ENCODE data around the gene TFEB. TPM values are rescaled to one million over a fixed set of nuclear protein-coding genes. Genes with fewer than 3 reads are reported as not detected.

TFEB gene
- total and polyA plus RNA-seq, 2 experiments from 2014 or later: 34.0 to 41.0 TPM

DNA sequence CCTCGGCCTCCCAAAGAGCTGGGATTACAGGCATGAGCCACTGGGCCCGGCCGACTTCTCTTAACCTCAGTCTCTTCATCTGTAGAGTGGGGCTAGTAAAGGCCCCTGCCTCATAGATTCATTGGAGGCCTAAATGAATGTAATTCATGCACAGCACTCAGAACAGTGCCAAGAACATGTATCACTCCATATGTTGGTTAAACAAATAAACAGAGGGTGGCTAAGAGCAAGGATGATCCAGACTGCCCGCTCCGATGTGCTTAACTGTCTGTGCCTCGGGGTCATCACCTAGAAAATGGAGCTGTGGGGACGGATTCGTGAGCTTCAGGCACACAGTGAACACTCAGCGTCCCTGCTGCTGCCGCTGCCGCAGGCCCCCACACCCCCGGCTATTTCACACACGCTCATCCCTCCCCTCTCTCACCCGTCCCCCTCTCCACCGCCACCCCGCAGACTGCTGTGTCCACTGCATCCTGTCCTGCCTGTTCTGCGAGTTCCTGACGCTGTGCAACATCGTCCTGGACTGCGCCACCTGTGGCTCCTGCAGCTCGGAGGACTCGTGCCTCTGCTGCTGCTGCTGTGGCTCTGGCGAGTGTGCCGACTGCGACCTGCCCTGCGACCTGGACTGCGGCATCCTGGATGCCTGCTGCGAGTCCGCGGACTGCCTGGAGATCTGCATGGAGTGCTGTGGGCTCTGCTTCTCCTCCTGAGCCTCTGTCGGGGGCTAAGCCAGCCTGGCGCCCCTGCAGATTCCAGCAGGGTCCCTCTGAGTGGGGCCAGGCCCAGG, 82.3 kb downstream of the TFEB start:
- DNase-seq (ENCODE audit: low read depth in 1 of 2, low spot score in 1 of 2): no peak
- no peak overlapping the region for H3K4me3 ChIP-seq
- TF ChIP-seq CTCF (IDR thresholded peaks at IDR 0.05; ENCODE audit: low read depth, low read length): no peak
- H3K9me3 ChIP-seq (ENCODE audit: low read depth): no peaks in the 10 kb centered on the region
- H3K27ac ChIP-seq: no peak overlapping the region
- H3K36me3 ChIP-seq: peaks cover 11% of the 10 kb centered on the region
- no peaks in the 10 kb centered on the region for H3K27me3 ChIP-seq
- H3K4me1 ChIP-seq (ENCODE audit: low read depth): peaks cover 6% of the 10 kb centered on the region

DNA sequence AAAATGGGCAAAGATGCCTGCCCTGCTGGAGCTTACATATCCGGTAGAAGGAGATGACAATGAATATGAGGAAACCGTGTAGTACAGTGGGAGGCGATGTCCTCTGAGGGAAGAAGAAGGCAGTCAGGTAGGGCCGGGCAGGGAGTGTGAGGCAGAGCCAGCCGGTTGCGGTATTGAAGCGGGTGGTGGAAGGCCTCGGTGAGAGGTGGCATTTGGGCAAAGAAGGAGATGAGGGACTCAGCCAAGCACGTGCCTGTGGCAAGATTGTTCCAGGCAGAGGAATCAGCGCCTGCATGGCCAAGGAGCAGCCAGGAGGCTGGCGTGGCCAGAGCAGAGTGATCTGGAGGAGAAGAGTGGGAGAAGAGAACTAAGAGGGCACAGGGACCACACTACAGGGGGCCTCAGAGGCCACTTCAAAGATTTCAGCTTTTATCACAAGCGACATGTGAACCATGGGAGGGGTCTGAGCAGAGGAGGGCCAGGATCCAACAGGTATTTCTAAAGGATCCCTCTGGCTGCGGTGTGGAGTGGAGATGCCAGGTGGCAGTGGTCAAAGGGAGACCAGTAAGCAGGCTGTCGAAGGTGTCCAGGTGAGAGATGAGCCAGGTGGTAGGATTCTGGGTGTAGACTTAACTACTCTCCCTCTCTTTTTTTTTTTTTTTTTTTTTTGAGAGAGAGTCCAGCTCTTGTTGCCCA, 83.3 kb downstream of the TFEB start:
- no peak overlapping the region for H3K4me3 ChIP-seq
- no peak for DNase-seq (ENCODE audit: low read depth in 1 of 2, low spot score in 1 of 2)
- H3K4me1 ChIP-seq (ENCODE audit: low read depth): peaks cover 6% of the 10 kb centered on the region
- no peaks in the 10 kb centered on the region for H3K9me3 ChIP-seq (ENCODE audit: low read depth)
- no peaks in the 10 kb centered on the region for H3K27me3 ChIP-seq
- H3K27ac ChIP-seq: no peak overlapping the region
- peaks cover 11% of the 10 kb centered on the region for H3K36me3 ChIP-seq
- no peak for TF ChIP-seq CTCF (IDR thresholded peaks at IDR 0.05; ENCODE audit: low read depth, low read length)

GRCh38 chr6:41651246-41651961, 84.0 kb downstream of the TFEB start:
- DNase-seq (ENCODE audit: low read depth in 1 of 2, low spot score in 1 of 2): no peak
- peaks cover 2% of the 10 kb centered on the region for H3K4me1 ChIP-seq (ENCODE audit: low read depth)
- H3K9me3 ChIP-seq (ENCODE audit: low read depth): no peaks in the 10 kb centered on the region
- no peak overlapping the region for H3K4me3 ChIP-seq
- no peak for TF ChIP-seq CTCF (IDR thresholded peaks at IDR 0.05; ENCODE audit: low read depth, low read length)
- H3K36me3 ChIP-seq: peaks cover 16% of the 10 kb centered on the region
- peak overlapping the region; percentile 17 for H3K27ac ChIP-seq
- no peaks in the 10 kb centered on the region for H3K27me3 ChIP-seq

DNA sequence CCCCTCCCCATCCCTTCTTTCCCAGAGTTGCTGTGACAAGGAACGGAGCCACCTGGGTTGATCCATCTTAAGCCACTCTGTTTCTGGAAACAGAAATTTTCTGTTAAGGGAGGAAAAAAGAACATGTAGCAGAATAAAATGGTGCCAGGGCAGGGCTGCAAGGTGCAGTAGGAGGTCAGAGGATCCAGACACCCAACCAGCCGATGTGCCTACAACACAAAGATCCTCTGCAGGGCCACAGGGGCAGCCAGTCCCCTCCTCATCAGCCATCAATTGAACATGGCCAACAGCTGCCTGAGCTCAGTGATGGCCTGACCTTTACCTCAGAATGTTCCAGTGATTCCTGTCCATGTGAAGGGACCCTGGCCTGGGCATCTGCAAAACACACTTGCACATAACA, 85.3 kb downstream of the TFEB start:
- H3K27ac ChIP-seq: no peak overlapping the region
- DNase-seq (ENCODE audit: low read depth in 1 of 2, low spot score in 1 of 2): no peak
- H3K27me3 ChIP-seq: no peaks in the 10 kb centered on the region
- no peak for TF ChIP-seq CTCF (IDR thresholded peaks at IDR 0.05; ENCODE audit: low read depth, low read length)
- no peaks in the 10 kb centered on the region for H3K4me1 ChIP-seq (ENCODE audit: low read depth)
- H3K9me3 ChIP-seq (ENCODE audit: low read depth): no peaks in the 10 kb centered on the region
- H3K4me3 ChIP-seq: no peak overlapping the region
- H3K36me3 ChIP-seq: peaks cover 18% of the 10 kb centered on the region

- Histone ChIP-seq H3K9me3 (ENCODE audit: low read depth) (no peaks in the 10 kb centered on the region), H3K27ac (no peak overlapping the region), H3K27me3 (no peaks in the 10 kb centered on the region), H3K4me3 (no peak overlapping the region), H3K36me3 (peaks cover 18% of the 10 kb centered on the region), H3K4me1 (ENCODE audit: low read depth) (peaks cover 5% of the 10 kb centered on the region)
- DNase-seq (ENCODE audit: low read depth in 1 of 2, low spot score in 1 of 2): no peak
- no peak for TF ChIP-seq CTCF (IDR thresholded peaks at IDR 0.05; ENCODE audit: low read depth, low read length)
These were observed 85.8 kb downstream of the TFEB start for GRCh38 chr6:41649596-41649995.

Data from cardiac muscle cell (in vitro differentiated cells and primary cell).